ENCODE data around the gene PTPN6. TPM values are rescaled to one million over a fixed set of nuclear protein-coding genes. Genes with fewer than 3 reads are reported as not detected.

The PTPN6 gene
- total and polyA plus RNA-seq, 2 of the 13 experiments (the other 11 are each of a cell fraction or from before 2014, with no cell fraction given): 10.5 to 10.6 TPM

GRCh38 chr12:6981152-6982052 is 30.2 kb downstream of the PTPN6 start (continued):
- no peak for TF ChIP-seq ZKSCAN8 (CRISPR knock-in tag; IDR thresholded peaks at IDR 0.05; ENCODE audit: borderline replicate concordance)
- TF ChIP-seq AHDC1 (CRISPR knock-in tag; IDR thresholded peaks at IDR 0.05; ENCODE audit: borderline replicate concordance): peak; percentile 79; the same call in 1 of the 2 replicates
- TF ChIP-seq ZFY (CRISPR knock-in tag; IDR thresholded peaks at IDR 0.05): no peak; the same call in none of the 2 replicates
- no peak for TF ChIP-seq ZNF564 (CRISPR knock-in tag; IDR thresholded peaks at IDR 0.05)
- no peak for TF ChIP-seq KAT2B (IDR thresholded peaks at IDR 0.05; ENCODE audit: borderline replicate concordance, low read depth, low read length)
- no peak; the same call in none of the 2 replicates for TF ChIP-seq ZC3H4 (CRISPR knock-in tag; IDR thresholded peaks at IDR 0.05; ENCODE audit: borderline replicate concordance)
- TF ChIP-seq SMAD1 (CRISPR knock-in tag; IDR thresholded peaks at IDR 0.05; ENCODE audit: borderline replicate concordance, low read depth): no peak
- TF ChIP-seq GABPA (IDR thresholded peaks at IDR 0.05; ENCODE audit: low read depth, low read length): no peak
- peak; percentile 53 for TF ChIP-seq GABPA (CRISPR knock-in tag; IDR thresholded peaks at IDR 0.05; ENCODE audit: low read depth)
- TF ChIP-seq CREM (IDR thresholded peaks at IDR 0.05): peak; percentile 66; the same call in 1 of the 2 replicates
- TF ChIP-seq CREM (CRISPR knock-in tag; IDR thresholded peaks at IDR 0.05): no peak
- TF ChIP-seq NR2F2 (IDR thresholded peaks at IDR 0.05; ENCODE audit: borderline replicate concordance, low read depth): no peak
- 0 out of 2 replicates have a peak, but pooled peaks have one; percentile 48 for TF ChIP-seq PRDM15 (CRISPR knock-in tag; IDR thresholded peaks at IDR 0.05)
- TF ChIP-seq ZNF883 (CRISPR knock-in tag; IDR thresholded peaks at IDR 0.05; ENCODE audit: not compliant biosample characterization): no peak
- peak; percentile 68 for TF ChIP-seq BCL6 (CRISPR knock-in tag; IDR thresholded peaks at IDR 0.05)
- no peak for TF ChIP-seq KAT7 (CRISPR knock-in tag; IDR thresholded peaks at IDR 0.05; ENCODE audit: borderline replicate concordance)
- TF ChIP-seq ZNF512B (CRISPR knock-in tag; IDR thresholded peaks at IDR 0.05; ENCODE audit: borderline replicate concordance): no peak
